ENCODE measurements around the gene POLG2. TPM values are rescaled to one million over a fixed set of nuclear protein-coding genes. Genes with fewer than 3 reads are reported as not detected.

POLG2 gene
- total and polyA plus RNA-seq, 8 donors = 4.8 to 12.9 (median 7.6) TPM

DNA sequence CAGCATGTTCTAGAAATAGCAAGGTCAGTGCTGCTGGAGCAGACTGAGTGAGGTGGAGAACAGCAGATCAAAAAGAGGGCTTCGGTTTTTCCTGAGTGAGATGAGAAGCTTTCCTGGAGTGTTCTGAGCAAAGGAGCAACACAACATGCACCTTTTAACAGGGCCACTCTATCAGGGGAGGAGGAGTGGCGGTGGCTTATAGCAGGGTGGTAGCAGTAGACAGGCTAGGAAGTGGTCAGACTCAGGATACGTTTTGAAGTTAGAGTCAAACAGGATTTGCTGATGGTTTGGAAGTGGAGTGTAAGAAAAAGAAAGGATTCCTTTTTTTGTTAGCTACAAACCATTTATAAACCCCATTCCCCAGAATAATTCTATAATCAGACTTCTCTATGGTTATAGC is 12.5 kb downstream of the POLG2 start:
- no peak for FAIRE-seq
- intact Hi-C loops (cut with DNase I) = no loop called here
- peaks cover 0 to 26% (median 0%) of the 10 kb centered on the region in 3 donors for H3K36me3 ChIP-seq
- DNase-seq = no peak
- H3K9me3 ChIP-seq = no peaks in the 10 kb centered on the region
- H3K4me1 ChIP-seq = no peaks in the 10 kb centered on the region
- 90 to 92% methylated on average over 3 of the region's 3 CpGs for WGBS, 2 donors
- H3K27ac ChIP-seq = no peak overlapping the region
- no peaks in the 10 kb centered on the region for H3K27me3 ChIP-seq
- no peak for ATAC-seq
- TF ChIP-seq CTCF (IDR thresholded peaks at IDR 0.05) = no peak
- H3K4me3 ChIP-seq = no peak overlapping the region

DNA sequence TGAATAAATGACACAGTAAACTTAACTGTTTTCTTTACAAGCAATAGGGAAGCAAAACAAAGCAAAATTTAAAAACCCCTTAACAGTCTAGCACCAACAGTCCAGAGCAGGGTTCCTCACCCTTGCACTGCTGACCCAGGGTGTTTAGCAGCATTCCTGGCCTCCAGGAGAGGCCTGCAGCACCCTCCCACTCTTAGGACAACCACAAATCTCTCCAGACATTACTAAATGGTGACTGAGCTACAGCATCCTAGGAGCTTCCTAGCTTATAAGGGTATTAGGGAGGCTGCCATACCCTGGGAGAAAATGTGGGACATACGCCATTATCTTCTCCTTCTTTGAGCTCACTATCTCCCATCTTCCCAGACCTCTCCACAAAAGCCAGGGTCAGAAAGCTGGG is 15.9 kb downstream of the POLG2 start:
- Histone ChIP-seq H3K27ac (no peak overlapping the region), H3K27me3 (no peaks in the 10 kb centered on the region), H3K4me1 (no peaks in the 10 kb centered on the region), H3K9me3 (no peaks in the 10 kb centered on the region), H3K4me3 (no peak overlapping the region), H3K36me3 (peaks cover 0 to 40% (median 0%) of the 10 kb centered on the region in 3 donors)
- no peak for ATAC-seq
- 95 to 100% methylated on average over 1 of the region's 1 CpG for WGBS, 2 donors
- no peak for TF ChIP-seq CTCF (IDR thresholded peaks at IDR 0.05)
- intact Hi-C loops (cut with DNase I) = no loop called here
- no peak for FAIRE-seq
- DNase-seq = no peak

DNA sequence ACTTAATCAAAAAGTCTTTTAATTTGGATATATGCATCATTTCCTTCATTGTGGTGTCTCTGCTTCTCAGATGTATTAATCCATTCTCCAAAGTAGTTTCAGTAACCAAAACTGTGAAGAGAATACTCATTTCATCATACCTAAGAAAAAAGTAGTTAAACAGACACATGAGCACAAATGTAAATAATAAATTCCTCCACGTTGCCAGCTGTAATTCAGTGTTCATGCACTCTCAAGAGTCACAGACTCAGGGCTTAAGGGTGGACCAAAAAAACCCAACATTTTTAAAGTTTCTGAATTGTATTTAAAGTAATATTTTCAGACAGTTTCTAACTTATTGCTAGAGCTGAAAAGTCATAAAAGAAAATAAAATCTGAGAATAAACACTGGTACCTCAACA is 19.0 kb downstream of the POLG2 start:
- Histone ChIP-seq H3K27me3 (no peaks in the 10 kb centered on the region), H3K4me1 (no peaks in the 10 kb centered on the region), H3K36me3 (peaks cover 0 to 33% (median 0%) of the 10 kb centered on the region in 3 donors), H3K9me3 (no peaks in the 10 kb centered on the region), H3K4me3 (no peak overlapping the region), H3K27ac (no peak overlapping the region)
- intact Hi-C loops (cut with DNase I) = no loop called here
- 15 to 27% methylated on average over 1 of the region's 1 CpG for WGBS, 2 donors
- no peak for TF ChIP-seq CTCF (IDR thresholded peaks at IDR 0.05)
- FAIRE-seq = no peak
- no peak for DNase-seq
- ATAC-seq = no peak

GRCh38 chr17:64472564-64472963 is 24.3 kb downstream of the POLG2 start:
- H3K27ac ChIP-seq = no peak overlapping the region
- H3K9me3 ChIP-seq = no peaks in the 10 kb centered on the region
- ATAC-seq = no peak
- H3K4me3 ChIP-seq = no peak overlapping the region
- no peaks in the 10 kb centered on the region for H3K4me1 ChIP-seq
- TF ChIP-seq CTCF (IDR thresholded peaks at IDR 0.05) = no peak
- peaks cover 0 to 5% (median 0%) of the 10 kb centered on the region in 3 donors for H3K36me3 ChIP-seq
- no peak for DNase-seq
- 88 to 92% methylated on average over 2 of the region's 2 CpGs for WGBS, 2 donors
- intact Hi-C loops (cut with DNase I) = no loop called here
- no peaks in the 10 kb centered on the region for H3K27me3 ChIP-seq
- no peak for FAIRE-seq

- H3K4me1 ChIP-seq = no peaks in the 10 kb centered on the region
- no peak overlapping the region for H3K27ac ChIP-seq
- TF ChIP-seq CTCF (IDR thresholded peaks at IDR 0.05) = no peak
- no peak for ATAC-seq
- no peak for DNase-seq
- H3K4me3 ChIP-seq = no peak overlapping the region
- WGBS, 2 donors = 78 to 92% methylated on average over 3 of the region's 3 CpGs
- H3K27me3 ChIP-seq = no peaks in the 10 kb centered on the region
- H3K9me3 ChIP-seq = no peaks in the 10 kb centered on the region
- no peak for FAIRE-seq
- H3K36me3 ChIP-seq = no peaks in the 10 kb centered on the region
- intact Hi-C loops (cut with DNase I) = no loop called here
These were observed 25.4 kb downstream of the POLG2 start for GRCh38 chr17:64471440-64471839.
